GM18511 (cell line): ENCODE measurements around the gene MATN1.
A peak's percentile ranks its signal among the peaks of the same experiment; 100 is the strongest.

Source experiments
- ATAC-seq: cut with Tn5 transposase; IDR thresholded peaks from one replicate; pipeline ENCODE4 v1.9.1; 2021; ENCODE audit warnings: mild to moderate bottlenecking, moderate library complexity; ENCODE audit not compliant: unreplicated experiment

MATN1 gene

DNA sequence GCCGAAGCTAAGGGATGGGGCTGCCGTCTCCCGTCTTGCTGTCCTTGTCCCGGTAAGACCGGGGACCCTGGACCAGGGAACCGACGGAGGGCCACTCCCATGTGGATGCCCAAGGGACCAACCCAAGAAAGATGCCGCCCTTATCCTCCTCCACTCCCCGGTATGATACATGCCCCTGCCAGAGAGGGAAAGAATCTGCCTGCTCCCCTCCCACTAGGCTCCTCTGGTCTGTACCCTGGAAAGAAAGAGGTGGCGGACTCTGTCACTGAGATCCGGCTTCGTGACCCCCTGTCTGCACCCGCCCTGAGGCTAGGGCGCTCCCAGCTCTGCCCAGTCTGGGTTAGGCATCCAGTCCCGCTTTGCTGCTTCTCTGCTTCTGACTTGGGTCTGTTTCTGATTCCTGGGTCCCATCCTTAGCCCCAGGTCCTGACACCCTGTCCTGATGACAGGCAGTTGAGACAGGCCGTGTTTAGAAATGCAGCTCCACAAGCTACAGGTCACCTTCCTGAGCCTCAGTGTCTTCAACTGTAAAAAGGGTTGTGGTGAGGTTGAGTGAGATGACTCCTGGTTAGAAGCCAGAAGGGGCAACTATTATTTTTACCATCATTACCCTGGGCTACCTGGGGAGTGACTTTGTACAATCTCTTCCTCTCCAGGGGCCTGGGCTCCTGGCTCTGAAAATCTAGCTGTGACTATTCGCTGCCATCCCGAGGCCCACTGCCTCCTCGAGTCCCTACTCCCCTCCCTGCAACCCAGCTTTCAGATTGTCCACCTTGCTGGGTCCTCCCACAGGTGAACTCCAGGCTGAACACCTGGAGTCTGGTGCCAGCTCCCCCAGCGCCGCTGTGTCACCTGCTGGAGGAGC is 3.7 kb downstream of the MATN1 start:
- ATAC-seq = no peak

GRCh38 chr1:30718636-30719405 is 4.6 kb downstream of the MATN1 start:
- ATAC-seq = peak; percentile 66

GRCh38 chr1:30718091-30718635 is 5.2 kb downstream of the MATN1 start:
- ATAC-seq = peak; percentile 89

DNA sequence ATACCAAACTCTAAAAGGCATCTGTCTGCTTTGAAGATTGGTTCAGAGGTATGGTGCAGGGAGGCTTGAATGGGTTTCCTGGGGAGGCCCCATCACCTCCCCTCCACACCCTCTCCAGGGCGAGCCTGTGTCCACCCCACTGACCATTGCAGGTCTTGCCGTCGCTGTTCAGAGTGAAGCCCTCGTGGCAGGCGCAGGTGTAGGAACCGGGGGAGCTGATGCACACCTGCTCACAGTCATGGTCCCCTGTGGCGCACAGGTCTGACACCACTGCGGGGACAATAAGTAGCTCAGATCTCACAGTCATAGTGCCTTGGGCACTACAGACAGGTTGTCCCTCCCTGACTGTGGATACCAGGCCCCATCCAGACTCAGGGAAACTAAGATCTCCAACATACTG is 6.7 kb downstream of the MATN1 start:
- ATAC-seq = no peak

GRCh38 chr1:30715886-30716285 is 7.5 kb downstream of the MATN1 start:
- no peak for ATAC-seq

DNA sequence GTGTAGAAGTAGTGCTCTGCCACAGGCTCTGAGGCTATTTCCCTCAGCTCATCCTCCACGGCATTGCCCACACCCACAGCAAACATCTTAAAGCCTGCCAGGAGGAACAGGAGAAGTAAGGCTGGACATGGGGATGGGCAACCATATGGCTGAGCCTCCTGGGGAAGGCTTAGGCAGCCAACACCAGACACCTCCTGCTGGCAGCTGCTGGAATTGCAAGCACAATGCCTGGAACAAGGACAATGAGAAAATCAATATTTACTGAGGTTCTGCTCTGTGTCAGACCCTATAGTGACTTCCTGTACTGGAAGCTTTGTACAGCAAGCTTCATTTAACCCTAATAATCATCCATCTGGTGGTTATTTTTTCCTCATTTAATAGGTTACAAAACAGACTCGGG is 8.2 kb downstream of the MATN1 start:
- no peak for ATAC-seq

- ATAC-seq = no peak
Observed at GRCh38 chr1:30714536-30715090, 8.8 kb downstream of the MATN1 start.

DNA sequence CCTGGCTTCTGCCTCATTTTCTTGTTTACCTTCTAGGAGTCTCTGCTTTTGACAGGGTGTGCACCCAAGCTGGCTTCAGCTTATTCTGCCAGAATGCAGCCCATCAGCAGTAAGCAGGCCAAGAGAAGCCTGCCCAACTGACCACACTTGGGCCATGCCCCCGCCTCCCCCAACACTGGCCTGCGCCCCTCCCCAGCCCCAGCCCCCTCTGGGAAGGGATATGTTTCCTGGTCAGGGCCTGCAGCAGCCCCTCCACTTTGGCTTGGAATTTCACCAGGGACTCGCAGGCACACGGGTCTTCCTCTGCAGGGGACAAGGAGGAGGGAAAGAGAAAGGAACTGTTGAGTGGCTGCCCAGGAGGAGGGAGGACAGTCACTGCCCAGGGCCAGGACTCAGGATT is 9.4 kb downstream of the MATN1 start:
- ATAC-seq = no peak

DNA sequence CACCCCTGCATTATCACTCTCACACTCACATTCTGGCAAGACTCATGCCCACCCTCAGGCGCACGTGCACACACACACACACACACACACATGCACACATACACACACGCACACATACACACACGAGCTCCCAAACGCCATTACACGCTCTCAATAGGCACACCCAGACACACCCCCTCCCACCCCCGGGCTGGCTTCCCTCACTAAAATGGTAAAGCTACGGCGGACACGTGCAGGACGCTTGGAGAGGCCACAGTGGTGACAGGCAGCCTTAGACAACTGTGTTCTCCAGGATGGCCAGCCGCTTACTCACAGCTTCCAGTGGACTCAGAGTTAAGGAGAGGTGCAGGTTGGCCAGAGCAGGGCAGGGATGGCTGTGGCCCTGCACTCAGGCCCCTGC is 10.1 kb downstream of the MATN1 start:
- no peak for ATAC-seq

GRCh38 chr1:30712583-30712982 is 10.8 kb downstream of the MATN1 start:
- no peak for ATAC-seq

GRCh38 chr1:30710407-30710806 is 13.0 kb downstream of the MATN1 start:
- no peak for ATAC-seq

DNA sequence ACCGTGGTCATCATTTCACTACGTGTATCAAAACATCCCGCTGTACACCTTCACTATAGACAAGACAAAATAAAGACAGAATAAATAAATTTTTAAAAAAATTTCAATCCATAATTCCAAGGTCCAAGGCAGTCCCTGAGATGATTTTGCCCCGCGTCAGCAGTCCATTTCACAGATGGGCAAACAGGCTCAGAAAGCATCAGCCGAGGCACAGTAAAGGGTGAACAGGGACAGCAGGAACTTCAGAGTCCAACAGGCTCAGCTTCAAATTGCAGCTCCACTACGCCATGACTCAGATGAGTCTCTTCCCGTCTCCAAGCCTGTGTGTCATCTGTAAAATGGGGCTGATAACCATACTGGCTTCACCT is 15.0 kb downstream of the MATN1 start:
- no peak for ATAC-seq

GRCh38 chr1:30707412-30708360 is 15.7 kb downstream of the MATN1 start:
- ATAC-seq = no peak

GRCh38 chr1:30706528-30706927 is 16.9 kb downstream of the MATN1 start:
- no peak for ATAC-seq

GRCh38 chr1:30705698-30706097 is 17.7 kb downstream of the MATN1 start:
- ATAC-seq = no peak

DNA sequence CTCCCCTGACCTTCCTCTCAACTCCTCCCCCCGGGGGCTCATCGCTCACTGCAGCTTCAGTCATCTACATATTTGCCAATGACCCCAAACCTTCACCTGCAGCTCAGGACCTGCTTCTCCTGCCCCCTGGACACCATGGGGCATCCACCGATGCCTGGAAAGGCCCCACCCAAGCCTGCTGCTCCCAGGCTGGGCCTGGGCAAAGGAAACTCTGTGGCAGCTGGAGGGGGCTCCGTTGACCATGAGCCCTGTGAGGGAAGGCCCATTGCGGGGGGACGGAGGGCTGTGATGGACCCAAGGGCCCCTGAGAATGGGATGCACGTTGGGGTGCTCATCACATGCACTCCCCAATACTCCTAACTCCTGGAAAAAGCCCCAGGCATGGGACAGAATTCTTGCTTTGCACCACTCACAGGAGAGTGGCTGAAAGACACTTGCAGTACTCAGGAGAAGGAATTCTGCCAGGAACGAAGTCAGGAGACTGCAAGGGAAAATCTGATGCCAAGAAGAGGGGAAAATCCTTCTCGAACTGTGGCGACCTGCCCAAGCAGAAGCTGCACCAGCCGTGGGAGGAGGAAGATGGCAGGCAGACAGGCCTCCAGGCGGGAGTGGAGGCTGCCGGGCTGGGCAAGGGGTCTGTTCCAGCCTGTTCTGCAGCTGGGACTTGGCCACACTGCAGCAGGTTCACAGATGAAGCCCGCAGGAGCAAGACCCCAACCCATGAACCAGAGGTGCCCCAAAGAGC is 18.4 kb downstream of the MATN1 start:
- ATAC-seq = no peak

GRCh38 chr1:30704271-30704670 is 19.1 kb downstream of the MATN1 start:
- ATAC-seq = no peak

- no peak for ATAC-seq
Observed at GRCh38 chr1:30702823-30703222, 20.6 kb downstream of the MATN1 start.

- no peak for ATAC-seq
Observed at GRCh38 chr1:30701258-30701633, 22.1 kb downstream of the MATN1 start.
